ENCODE results near the gene TMEM165.

GRCh38 chr4:55381502-55381901, 14.3 kb upstream of the TMEM165 start:
- TF ChIP-seq CEBPB (IDR thresholded peaks at IDR 0.05; ENCODE audit: borderline replicate concordance in 1 of 2, low read depth in 2 of 2, low read length in 2 of 2) (no peak), CTCF (IDR thresholded peaks at IDR 0.05 in 2 of 3, conservative IDR thresholded peaks at IDR 0.05 in 1 of 3; ENCODE audit: control insufficient read depth in 2 of 3, extremely low read depth in 1 of 3, insufficient read depth in 1 of 3, low read depth in 3 of 3, low read length in 3 of 3) (no peak), POLR2A (IDR thresholded peaks at IDR 0.05; ENCODE audit: low read depth, low read length) (no peak), RAD51 (IDR thresholded peaks at IDR 0.05) (no peak), HDAC2 (IDR thresholded peaks at IDR 0.05) (no peak), ASH2L (IDR thresholded peaks at IDR 0.05; ENCODE audit: borderline replicate concordance, low read depth) (no peak), ZNF384 (IDR thresholded peaks at IDR 0.05; ENCODE audit: borderline replicate concordance, low read depth, low read length) (no peak), JUND (IDR thresholded peaks at IDR 0.05; ENCODE audit: low read depth, low read length) (no peak)
- TF ChIP-seq, protein P1, sequence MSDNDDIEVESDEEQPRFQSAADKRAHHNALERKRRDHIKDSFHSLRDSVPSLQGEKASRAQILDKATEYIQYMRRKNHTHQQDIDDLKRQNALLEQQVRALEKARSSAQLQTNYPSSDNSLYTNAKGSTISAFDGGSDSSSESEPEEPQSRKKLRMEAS (IDR thresholded peaks at IDR 0.05; ENCODE audit: low read depth, low read length) = no peak
